Endothelial cell (in vitro differentiated cells): ENCODE data around the gene GP1BB. TPM values are rescaled to one million over a fixed set of nuclear protein-coding genes. Genes with fewer than 3 reads are reported as not detected.

Experiments
- DNase-seq: peaks from one replicate; pipeline ENCODE4 v3.0.0; 2021; ENCODE audit warnings: low spot score
- H3K27ac Mint-ChIP-seq: one replicate; pipeline ENCODE4 v1.8.0; 2021; ENCODE audit warnings: mixed read lengths, inconsistent platforms; ENCODE audit not compliant: unreplicated experiment
- H3K27me3 Mint-ChIP-seq: one replicate; pipeline ENCODE4 v1.8.0; 2021; ENCODE audit warnings: mild to moderate bottlenecking, moderate library complexity, mixed read lengths, inconsistent platforms; ENCODE audit not compliant: unreplicated experiment
- H3K36me3 Mint-ChIP-seq: one replicate; pipeline ENCODE4 v1.8.0; 2021; ENCODE audit warnings: mild to moderate bottlenecking, low read depth, mixed read lengths, inconsistent platforms; ENCODE audit not compliant: unreplicated experiment
- H3K4me1 Mint-ChIP-seq: one replicate; pipeline ENCODE4 v1.8.0; 2021; ENCODE audit warnings: mild to moderate bottlenecking, mixed read lengths, inconsistent platforms; ENCODE audit not compliant: unreplicated experiment
- H3K4me3 Mint-ChIP-seq: one replicate; pipeline ENCODE4 v1.8.0; 2021; ENCODE audit warnings: mild to moderate bottlenecking, mixed read lengths, inconsistent platforms; ENCODE audit not compliant: unreplicated experiment
- H3K9me3 Mint-ChIP-seq: one replicate; pipeline ENCODE4 v1.8.0; 2021; ENCODE audit warnings: mixed read lengths, inconsistent platforms; ENCODE audit not compliant: unreplicated experiment
- total RNA-seq: library from RNA; stranded (reverse); fragmentation: NEBNext Ultra II Directional; extraction: Animal tissue kit (Norgen Biotek cat#: 25700); gene quantifications from one replicate; pipeline ENCODE4 v1.2.1, GENCODE V29; 2021; ENCODE audit not compliant: unreplicated experiment
- TF ChIP-seq, protein P1 (sequence below): fragments of 200-600 bp; sonication (generic); IDR thresholded peaks from one replicate; pipeline ENCODE4 v1.5.0; 2021; ENCODE audit warnings: antibody characterized with exemption; ENCODE audit not compliant: unreplicated experiment

The GP1BB gene
- total RNA-seq, 1 donor from 2014 or later, result not detected

DNA sequence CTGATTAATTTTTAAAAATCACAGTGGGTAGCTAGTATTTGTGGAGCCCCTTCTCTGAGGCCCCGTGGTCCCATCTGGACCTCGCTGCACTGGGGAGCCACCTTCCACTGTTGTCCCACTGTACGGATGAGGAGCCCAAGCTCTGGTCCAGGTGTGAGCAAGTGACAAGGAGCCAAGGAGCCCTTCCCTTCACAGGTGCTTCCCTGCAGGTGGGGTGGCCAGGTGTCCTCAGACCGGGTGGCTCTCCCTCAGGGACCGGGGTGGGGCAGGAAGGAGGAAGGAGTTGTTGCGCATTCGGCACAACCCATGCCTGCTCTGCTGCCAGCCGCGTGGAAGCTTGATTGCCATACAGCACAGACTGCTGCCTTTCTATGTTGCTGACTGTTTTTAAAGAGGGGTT is 19.5 kb upstream of the GP1BB start:
- TF ChIP-seq, protein P1, sequence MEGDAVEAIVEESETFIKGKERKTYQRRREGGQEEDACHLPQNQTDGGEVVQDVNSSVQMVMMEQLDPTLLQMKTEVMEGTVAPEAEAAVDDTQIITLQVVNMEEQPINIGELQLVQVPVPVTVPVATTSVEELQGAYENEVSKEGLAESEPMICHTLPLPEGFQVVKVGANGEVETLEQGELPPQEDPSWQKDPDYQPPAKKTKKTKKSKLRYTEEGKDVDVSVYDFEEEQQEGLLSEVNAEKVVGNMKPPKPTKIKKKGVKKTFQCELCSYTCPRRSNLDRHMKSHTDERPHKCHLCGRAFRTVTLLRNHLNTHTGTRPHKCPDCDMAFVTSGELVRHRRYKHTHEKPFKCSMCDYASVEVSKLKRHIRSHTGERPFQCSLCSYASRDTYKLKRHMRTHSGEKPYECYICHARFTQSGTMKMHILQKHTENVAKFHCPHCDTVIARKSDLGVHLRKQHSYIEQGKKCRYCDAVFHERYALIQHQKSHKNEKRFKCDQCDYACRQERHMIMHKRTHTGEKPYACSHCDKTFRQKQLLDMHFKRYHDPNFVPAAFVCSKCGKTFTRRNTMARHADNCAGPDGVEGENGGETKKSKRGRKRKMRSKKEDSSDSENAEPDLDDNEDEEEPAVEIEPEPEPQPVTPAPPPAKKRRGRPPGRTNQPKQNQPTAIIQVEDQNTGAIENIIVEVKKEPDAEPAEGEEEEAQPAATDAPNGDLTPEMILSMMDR, result no peak
- Mint-ChIP-seq H3K4me3 (no peak overlapping the region), H3K27ac (no peak overlapping the region), H3K27me3 (peaks cover 4% of the 10 kb centered on the region), H3K4me1 (no peaks in the 10 kb centered on the region), H3K9me3 (no peaks in the 10 kb centered on the region), H3K36me3 (no peaks in the 10 kb centered on the region)
- DNase-seq, result no peak

DNA sequence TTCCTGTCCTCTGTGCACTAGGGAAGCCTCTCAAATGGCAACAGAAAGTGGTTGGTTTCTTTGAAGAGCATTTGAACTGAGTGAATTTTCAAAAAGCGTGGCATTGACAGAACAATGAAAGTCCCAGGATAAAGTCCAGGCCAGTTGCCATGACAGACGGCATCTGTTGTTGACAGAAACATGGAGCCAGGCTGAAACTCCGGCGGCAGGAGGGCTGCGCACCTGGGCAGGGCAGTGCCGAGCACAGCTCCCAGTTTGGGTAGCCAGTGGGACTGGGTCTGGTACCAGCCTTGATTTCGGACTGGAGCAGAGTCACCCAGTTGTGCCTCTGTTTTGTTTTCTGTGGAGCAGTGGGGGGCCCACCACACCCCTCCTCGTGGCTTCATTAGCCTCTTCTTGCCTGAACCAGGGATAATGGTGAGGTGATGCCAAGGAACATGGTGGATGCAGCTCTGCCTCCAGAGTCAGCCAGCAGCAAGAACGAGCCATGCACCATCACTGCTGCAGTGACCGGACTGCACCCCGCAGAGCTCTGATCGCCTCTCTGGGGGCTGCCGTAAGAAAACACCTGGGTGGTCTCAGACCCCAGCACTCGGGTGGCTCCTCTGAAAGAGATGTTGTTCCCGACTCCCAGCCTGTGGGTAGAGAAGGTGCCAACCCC is 18.9 kb upstream of the GP1BB start:
- DNase-seq, result no peak
- H3K27me3 Mint-ChIP-seq, result peaks cover 4% of the 10 kb centered on the region
- no peaks in the 10 kb centered on the region for H3K36me3 Mint-ChIP-seq
- TF ChIP-seq, protein P1, result no peak
- H3K27ac Mint-ChIP-seq, result no peak overlapping the region
- no peak overlapping the region for H3K4me3 Mint-ChIP-seq
- H3K9me3 Mint-ChIP-seq, result no peaks in the 10 kb centered on the region
- H3K4me1 Mint-ChIP-seq, result no peaks in the 10 kb centered on the region

DNA sequence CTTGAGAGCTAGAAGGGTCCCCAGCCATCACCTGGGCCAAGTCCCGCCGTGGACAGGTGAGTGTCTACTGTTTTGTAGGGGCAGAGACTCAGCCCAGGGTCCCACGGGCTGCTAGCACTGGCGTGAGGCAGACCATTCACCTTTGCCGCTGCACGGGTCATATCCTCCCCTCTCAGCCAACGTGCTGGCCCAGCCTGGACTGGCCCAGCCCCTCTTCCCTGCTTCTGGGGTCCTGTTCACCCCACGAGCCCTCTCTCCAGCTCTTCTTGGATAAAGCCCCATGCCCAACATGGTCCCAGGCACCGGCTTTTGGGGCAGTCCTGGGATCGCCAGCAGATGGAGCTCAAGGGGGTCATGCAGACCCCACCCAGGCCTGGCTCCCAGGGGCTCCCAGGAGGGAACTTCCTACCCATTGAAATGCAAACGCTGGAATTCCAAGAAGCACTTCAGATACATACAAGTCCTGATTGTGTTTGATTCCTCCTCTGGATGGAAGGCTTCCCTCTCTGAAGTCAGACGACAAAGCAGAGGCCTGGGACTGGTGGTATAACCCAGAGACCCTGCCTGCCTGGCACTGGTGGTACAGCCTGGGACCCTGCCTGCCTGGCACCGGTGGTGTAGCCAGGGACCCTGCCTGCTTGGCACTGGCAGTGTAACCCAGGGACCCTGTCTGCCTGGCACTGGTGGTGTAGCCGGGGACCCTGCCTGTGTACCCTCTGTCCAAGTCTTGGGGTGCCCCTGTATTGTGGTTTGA is 18.0 kb upstream of the GP1BB start:
- TF ChIP-seq, protein P1, result no peak
- Mint-ChIP-seq H3K4me3 (no peak overlapping the region), H3K27ac (no peak overlapping the region), H3K9me3 (no peaks in the 10 kb centered on the region), H3K4me1 (no peaks in the 10 kb centered on the region), H3K27me3 (peaks cover 4% of the 10 kb centered on the region), H3K36me3 (no peaks in the 10 kb centered on the region)
- DNase-seq, result no peak

DNA sequence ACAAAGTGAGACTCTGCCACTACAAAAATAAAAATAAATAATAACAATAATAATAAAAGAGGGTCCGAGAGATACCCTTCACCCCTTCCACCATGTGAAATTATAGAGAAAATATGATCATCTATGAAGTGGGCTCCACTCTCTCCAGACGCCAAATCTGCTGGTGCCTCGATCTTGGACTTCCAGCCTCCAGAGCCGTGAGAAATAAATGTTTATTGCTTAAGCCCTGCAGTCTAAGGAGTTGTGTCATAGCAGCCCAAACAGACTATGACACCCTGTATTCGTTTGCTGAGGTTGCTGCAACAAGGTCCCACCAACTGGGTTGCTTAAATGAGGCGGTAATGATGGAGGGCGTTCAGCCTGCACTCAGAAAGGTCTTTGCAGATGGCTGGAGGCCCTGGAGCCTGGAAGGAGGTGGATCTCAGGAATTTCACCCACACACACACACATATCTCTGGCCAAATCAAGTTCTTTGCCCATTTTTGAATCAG is 16.6 kb upstream of the GP1BB start:
- Mint-ChIP-seq H3K27ac (no peak overlapping the region), H3K36me3 (no peaks in the 10 kb centered on the region), H3K4me3 (no peak overlapping the region), H3K4me1 (no peaks in the 10 kb centered on the region), H3K9me3 (no peaks in the 10 kb centered on the region), H3K27me3 (peaks cover 4% of the 10 kb centered on the region)
- DNase-seq, result no peak
- TF ChIP-seq, protein P1, result no peak
